Measurements from ENCODE around the gene ME1. TPM values are rescaled to one million over a fixed set of nuclear protein-coding genes. Genes with fewer than 3 reads are reported as not detected.
"Not testable (repeated sequence)": the region's sequence is repeated elsewhere in the genome, so short reads cannot be mapped to it uniquely, and the experiment has no call there.

Gene ME1
- total RNA-seq, 1 donor from 2014 or later = 12.8 TPM

DNA sequence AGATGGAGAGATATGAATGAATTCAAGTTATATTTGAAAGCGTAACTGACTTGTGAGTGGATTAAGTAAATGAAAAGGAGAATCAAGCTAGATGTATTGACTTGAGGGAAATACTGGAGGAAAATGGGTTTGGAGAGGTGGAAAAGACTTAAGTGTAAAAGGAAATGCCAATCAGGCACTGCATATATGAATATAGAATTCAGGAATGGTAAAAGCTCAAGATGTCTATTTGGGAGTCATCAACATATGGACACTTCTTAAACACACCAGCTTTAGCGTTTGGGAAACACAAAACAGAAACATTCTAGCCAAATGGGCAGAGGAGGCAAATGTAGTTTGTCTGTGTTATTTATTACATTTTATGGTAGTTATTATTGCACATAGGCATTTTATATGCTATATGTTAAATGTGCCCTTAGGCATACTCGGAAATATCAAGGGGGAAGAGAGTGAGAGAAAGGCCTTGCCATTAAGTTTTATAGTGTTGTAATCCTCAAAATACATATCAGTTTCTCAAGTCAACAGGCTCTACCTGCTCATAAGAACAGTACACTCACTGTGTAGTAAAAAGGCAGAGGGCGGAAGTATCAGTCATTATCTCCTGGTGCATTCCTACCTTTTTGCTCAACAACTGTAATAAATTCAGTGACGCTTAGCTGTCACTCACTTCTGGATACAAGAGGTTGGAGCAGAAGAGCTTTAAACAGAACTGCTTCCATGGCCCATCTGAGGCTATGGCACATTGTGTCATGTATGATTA is 33.7 kb upstream of the ME1 start:
- intact Hi-C loops (cut with DNase I) = no loop called here
- no peaks in the 10 kb centered on the region for H3K36me3 ChIP-seq
- no peaks in the 10 kb centered on the region for H3K4me1 ChIP-seq
- no peaks in the 10 kb centered on the region for H3K9me3 ChIP-seq
- no peak for DNase-seq (ENCODE audit: extremely low spot score in 2 of 2)
- H3K27ac ChIP-seq = no peak overlapping the region
- no peak for TF ChIP-seq POLR2A (IDR thresholded peaks at IDR 0.05)
- TF ChIP-seq POLR2AphosphoS5 (IDR thresholded peaks at IDR 0.05; ENCODE audit: insufficient read depth in 1 of 2, low read depth in 1 of 2) = no peak
- TF ChIP-seq, protein P1, sequence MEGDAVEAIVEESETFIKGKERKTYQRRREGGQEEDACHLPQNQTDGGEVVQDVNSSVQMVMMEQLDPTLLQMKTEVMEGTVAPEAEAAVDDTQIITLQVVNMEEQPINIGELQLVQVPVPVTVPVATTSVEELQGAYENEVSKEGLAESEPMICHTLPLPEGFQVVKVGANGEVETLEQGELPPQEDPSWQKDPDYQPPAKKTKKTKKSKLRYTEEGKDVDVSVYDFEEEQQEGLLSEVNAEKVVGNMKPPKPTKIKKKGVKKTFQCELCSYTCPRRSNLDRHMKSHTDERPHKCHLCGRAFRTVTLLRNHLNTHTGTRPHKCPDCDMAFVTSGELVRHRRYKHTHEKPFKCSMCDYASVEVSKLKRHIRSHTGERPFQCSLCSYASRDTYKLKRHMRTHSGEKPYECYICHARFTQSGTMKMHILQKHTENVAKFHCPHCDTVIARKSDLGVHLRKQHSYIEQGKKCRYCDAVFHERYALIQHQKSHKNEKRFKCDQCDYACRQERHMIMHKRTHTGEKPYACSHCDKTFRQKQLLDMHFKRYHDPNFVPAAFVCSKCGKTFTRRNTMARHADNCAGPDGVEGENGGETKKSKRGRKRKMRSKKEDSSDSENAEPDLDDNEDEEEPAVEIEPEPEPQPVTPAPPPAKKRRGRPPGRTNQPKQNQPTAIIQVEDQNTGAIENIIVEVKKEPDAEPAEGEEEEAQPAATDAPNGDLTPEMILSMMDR (IDR thresholded peaks at IDR 0.05) = no peak
- H3K27me3 ChIP-seq = no peaks in the 10 kb centered on the region
- no peak overlapping the region for H3K4me3 ChIP-seq

DNA sequence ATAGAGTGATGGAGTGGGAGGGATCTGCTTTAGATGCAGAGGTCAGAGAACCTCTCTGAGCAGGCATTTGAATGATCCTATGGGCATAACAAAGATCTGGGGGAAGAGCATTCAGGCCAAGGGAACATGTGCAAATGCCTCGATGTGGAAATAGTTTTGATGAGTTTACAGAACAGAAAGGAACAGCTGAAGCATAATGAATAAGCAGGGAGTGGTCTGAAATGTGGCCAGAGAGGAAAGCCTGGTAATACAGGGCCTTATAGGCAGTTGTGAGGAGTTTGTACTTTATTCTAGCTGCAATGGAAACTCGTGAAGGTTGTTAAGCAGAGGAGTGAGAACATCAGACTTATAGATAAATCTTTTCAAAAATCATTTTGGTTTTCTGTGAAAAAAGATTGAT is 33.0 kb upstream of the ME1 start:
- Histone ChIP-seq H3K27ac (no peak overlapping the region), H3K9me3 (no peaks in the 10 kb centered on the region), H3K4me3 (no peak overlapping the region), H3K36me3 (no peaks in the 10 kb centered on the region), H3K27me3 (no peaks in the 10 kb centered on the region), H3K4me1 (no peaks in the 10 kb centered on the region)
- DNase-seq (ENCODE audit: extremely low spot score in 2 of 2) = no peak
- TF ChIP-seq, protein P1 (IDR thresholded peaks at IDR 0.05) = no peak
- no peak for TF ChIP-seq POLR2AphosphoS5 (IDR thresholded peaks at IDR 0.05; ENCODE audit: insufficient read depth in 1 of 2, low read depth in 1 of 2)
- TF ChIP-seq POLR2A (IDR thresholded peaks at IDR 0.05) = no peak
- intact Hi-C loops (cut with DNase I) = no loop called here

DNA sequence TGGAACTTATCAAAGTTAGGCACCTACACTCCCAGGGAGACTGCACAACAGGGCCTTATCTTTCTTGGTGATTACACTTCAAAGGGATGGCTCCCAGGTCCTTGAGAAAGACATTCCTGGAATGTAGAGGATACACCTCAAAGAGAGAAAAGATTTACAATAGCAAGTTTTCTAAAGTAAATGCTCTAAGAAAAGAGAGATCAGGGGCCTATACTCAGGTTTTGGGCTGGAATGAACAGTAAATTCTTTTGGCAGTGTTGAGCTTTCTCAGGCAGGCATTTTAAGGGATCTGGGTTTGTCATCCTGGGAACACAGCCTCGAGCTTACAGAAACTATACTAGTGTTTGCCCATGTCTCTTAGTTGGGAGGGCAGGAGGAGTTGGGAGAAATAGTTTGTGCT is 31.7 kb upstream of the ME1 start:
- Histone ChIP-seq H3K4me1 (no peaks in the 10 kb centered on the region), H3K9me3 (no peaks in the 10 kb centered on the region), H3K27ac (no peak overlapping the region), H3K4me3 (no peak overlapping the region), H3K27me3 (no peaks in the 10 kb centered on the region), H3K36me3 (no peaks in the 10 kb centered on the region)
- DNase-seq (ENCODE audit: extremely low spot score in 2 of 2) = no peak
- TF ChIP-seq POLR2AphosphoS5 (IDR thresholded peaks at IDR 0.05; ENCODE audit: insufficient read depth in 1 of 2, low read depth in 1 of 2) (no peak), POLR2A (IDR thresholded peaks at IDR 0.05) (no peak)
- TF ChIP-seq, protein P1 (IDR thresholded peaks at IDR 0.05) = no peak
- intact Hi-C loops (cut with DNase I) = no loop called here

DNA sequence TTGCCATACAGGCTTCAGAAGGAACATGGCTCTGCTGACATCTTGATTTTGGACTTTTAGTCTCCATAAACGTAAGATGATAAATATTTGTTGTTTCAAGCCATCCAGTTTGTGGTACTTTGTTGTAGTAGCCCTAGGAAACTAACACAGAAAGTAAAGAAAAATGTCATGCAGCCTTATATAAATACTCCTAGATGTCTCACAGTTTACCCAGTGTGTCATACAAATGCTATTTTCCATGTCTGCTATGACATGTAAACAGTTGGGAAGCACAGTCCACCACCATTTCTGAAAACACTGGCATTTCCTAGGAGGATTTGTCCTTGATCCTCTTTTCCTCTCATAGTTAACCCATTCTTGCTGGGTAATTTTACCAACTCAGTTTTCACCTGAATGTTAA is 30.6 kb upstream of the ME1 start:
- Histone ChIP-seq H3K9me3 (no peaks in the 10 kb centered on the region), H3K4me3 (no peak overlapping the region), H3K27me3 (no peaks in the 10 kb centered on the region), H3K27ac (no peak overlapping the region), H3K4me1 (no peaks in the 10 kb centered on the region), H3K36me3 (no peaks in the 10 kb centered on the region)
- intact Hi-C loops (cut with DNase I) = no loop called here
- DNase-seq (ENCODE audit: extremely low spot score in 2 of 2) = no peak
- TF ChIP-seq, protein P1 (IDR thresholded peaks at IDR 0.05) = no peak
- TF ChIP-seq POLR2AphosphoS5 (IDR thresholded peaks at IDR 0.05; ENCODE audit: insufficient read depth in 1 of 2, low read depth in 1 of 2) (no peak), POLR2A (IDR thresholded peaks at IDR 0.05) (no peak)

DNA sequence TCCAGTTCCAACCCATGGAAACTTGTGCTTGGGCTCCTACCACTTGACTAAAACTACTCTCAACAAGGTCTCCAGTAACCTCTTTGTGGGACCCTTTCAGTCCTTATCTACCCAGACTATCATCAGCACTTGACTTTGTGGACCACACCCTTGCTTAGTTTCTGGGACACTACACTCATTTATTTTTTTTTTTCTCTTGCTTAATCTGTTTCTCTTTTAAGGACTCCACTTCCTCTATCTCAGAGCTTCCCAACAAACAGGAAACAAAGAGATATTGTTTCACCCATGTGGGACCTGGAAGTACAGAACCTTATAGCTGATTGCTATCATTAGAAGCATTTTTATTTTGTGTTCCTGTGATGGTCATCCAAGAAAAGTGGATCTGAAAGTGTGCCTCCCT is 28.8 kb upstream of the ME1 start:
- no peak overlapping the region for H3K4me3 ChIP-seq
- no peaks in the 10 kb centered on the region for H3K4me1 ChIP-seq
- DNase-seq (ENCODE audit: extremely low spot score in 2 of 2) = no peak
- TF ChIP-seq, protein P1 (IDR thresholded peaks at IDR 0.05) = no peak
- TF ChIP-seq POLR2AphosphoS5 (IDR thresholded peaks at IDR 0.05; ENCODE audit: insufficient read depth in 1 of 2, low read depth in 1 of 2) (no peak), POLR2A (IDR thresholded peaks at IDR 0.05) (no peak)
- H3K36me3 ChIP-seq = no peaks in the 10 kb centered on the region
- no peak overlapping the region for H3K27ac ChIP-seq
- no peaks in the 10 kb centered on the region for H3K9me3 ChIP-seq
- intact Hi-C loops (cut with DNase I) = no loop called here
- H3K27me3 ChIP-seq = no peaks in the 10 kb centered on the region

DNA sequence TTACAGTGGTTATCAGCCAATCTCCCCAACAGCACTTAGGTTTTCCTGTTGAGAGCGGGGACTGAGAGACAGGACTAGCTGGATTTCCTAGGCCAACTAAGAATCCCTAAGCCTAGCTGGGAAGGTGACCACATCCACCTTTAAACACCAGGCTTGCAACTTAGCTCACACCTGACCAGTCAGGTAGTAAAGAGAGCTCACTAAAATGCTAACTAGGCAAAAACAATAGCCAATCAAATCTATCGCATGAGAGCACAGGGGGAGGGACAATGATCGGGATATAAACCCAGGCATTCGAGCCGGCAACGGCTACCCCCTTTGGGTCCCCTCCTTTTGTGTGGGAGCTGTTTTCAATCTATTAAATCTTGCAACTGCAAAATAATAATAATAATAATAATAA is 19.2 kb upstream of the ME1 start:
- DNase-seq (ENCODE audit: extremely low spot score in 2 of 2); intact Hi-C loops (cut with DNase I); H3K9me3 ChIP-seq; H3K36me3 ChIP-seq; H3K4me3 ChIP-seq; H3K27ac ChIP-seq; H3K4me1 ChIP-seq; H3K27me3 ChIP-seq: not testable (repeated sequence)

DNA sequence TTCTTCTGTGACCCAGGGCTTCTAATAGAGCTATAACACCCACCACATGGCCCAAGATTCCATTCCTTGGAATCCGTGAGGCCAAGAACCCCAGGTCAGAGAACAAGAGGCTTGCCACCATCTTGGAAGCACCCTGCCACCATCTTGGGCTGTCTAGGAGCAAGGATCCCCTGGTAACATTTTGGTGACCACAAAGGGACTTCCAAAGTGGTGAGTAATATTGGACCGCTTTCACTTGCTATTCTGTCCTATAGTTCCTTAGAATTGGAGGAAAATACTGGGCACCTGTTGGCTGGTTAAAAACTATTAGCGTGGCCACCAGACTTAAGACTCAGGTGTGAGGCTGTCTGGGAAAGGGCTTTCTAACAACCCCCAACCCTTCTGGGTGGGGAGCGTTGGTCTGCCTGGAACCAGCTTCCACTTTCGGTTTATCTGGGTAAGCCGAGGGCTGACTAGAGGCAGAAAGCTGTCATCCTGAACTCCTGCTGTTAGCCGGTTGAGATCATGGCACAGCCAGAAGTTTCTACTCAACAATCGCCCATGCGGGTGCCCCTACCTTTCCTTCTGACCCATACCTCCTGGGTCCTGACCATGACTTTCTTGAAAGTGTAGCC is 13.3 kb upstream of the ME1 start:
- H3K4me3 ChIP-seq; H3K9me3 ChIP-seq; intact Hi-C loops (cut with DNase I); H3K27ac ChIP-seq; H3K27me3 ChIP-seq; DNase-seq (ENCODE audit: extremely low spot score in 2 of 2); H3K4me1 ChIP-seq; H3K36me3 ChIP-seq: not testable (repeated sequence)

Data from vagina (tissue), 2 donors.